ENCODE data around the gene MADD.

DNA sequence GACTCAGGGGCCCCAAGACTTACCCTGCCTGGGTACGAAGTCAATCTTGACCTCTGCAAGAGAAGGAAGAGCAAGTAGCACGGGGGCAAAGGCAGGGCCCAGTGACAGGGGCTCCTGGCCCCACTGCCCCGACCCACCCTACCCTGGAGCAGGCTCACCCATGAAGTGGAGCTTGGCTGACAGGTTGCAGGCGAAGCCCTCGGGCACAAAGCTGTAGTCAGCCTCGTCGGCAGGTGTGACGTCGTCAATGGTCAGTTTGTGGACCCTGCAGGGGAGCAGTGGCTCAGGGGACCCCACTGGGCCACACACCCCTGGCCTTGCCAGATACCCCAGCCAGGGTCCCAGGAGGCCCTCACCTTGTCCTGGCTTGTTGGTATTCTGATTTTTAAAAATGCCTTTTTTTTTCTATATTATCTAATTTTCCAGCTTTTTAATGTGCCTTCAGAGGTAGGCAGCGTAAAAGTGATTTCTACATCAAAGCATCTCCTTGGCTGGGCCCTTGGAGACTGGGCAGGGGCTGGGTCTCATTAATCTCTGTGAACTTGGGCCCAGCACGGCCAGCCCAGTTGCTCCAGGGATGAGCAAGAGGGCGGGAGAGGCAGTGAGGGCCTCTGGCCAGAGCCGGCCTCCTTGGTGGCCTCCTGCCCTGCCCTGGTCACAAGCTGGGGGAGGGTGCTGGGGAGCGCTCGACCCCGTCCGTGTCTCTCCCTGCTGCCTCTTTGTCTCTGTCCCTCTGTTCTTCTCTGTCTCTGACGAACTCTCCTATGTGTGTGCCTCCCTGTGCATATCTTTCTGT lies 71.2 kb downstream of the MADD start:
- TF ChIP-seq EZH2 (IDR thresholded peaks at IDR 0.05; ENCODE audit: borderline replicate concordance, insufficient read depth, low read length, poor library complexity, severe bottlenecking) = no peak
- no peak for TF ChIP-seq CTCF (IDR thresholded peaks at IDR 0.05; ENCODE audit: poor library complexity, severe bottlenecking)
- no peak for TF ChIP-seq POLR2AphosphoS5 (IDR thresholded peaks at IDR 0.05)
- TF ChIP-seq RAD21 (conservative IDR thresholded peaks at IDR 0.05) = no peak
- no peak for TF ChIP-seq EP300 (conservative IDR thresholded peaks at IDR 0.05; ENCODE audit: poor library complexity, severe bottlenecking)
- TF ChIP-seq MXI1 (conservative IDR thresholded peaks at IDR 0.05; ENCODE audit: poor library complexity, severe bottlenecking) = no peak
- TF ChIP-seq REST (IDR thresholded peaks at IDR 0.05; ENCODE audit: borderline replicate concordance) = no peak
- no peak for TF ChIP-seq TAF1 (IDR thresholded peaks at IDR 0.05; ENCODE audit: low read depth)
